ENCODE results near the gene PLD6. TPM values are rescaled to one million over a fixed set of nuclear protein-coding genes. Genes with fewer than 3 reads are reported as not detected.

Gene PLD6
- total and polyA plus RNA-seq, 10 of the 15 experiments (the other 5 are each of a cell fraction or from before 2014, with no cell fraction given): 4.7 to 21.4 (median 12.0) TPM

DNA sequence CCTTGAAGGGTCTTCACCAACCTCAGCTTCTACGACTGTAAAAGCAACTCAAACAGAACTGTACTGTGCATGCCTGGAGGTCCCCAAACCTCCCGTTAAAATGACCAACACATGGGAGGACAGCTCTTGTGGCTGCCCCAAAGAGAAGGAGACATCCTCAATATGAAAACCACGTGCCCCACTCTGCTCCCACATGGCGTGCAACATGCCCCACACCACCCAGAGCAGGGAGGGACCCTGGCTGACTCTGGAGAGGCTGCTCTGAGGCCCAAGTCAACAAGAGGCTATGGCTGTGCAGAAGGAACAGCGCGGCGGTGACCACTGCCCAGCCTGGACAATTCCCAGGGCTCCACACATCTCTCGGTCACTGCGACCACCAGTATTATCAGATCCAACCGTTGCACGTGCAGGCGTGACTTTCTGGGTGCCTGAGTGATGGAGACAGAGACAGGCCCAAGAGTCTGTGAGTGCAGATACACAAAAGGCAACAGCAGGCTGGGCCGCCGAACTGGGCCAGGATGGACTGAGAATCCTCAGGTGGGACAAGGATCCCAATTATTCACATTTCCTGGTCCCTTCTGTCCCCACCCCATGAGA, 1.4 kb downstream of the PLD6 start:
- H3K4me3 ChIP-seq: peak overlapping the region; percentile 74
- no peaks in the 10 kb centered on the region for H4K20me1 ChIP-seq (ENCODE audit: control insufficient read depth, insufficient read depth)
- H2AFZ ChIP-seq (ENCODE audit: control insufficient read depth, low read depth, low read length): no peak overlapping the region
- no peaks in the 10 kb centered on the region for H3K9me3 ChIP-seq (replicated peaks; ENCODE audit: control insufficient read depth, insufficient read depth, low read length)
- H3K36me3 ChIP-seq (ENCODE audit: control insufficient read depth in 2 of 2, insufficient read depth in 2 of 2, low read length in 1 of 2): peaks cover 2 to 7% of the 10 kb centered on the region in 2 experiments
- no peak for ATAC-seq
- POLR2A ChIA-PET: interaction anchor here (0.8 kb wide), 1 partner anchor 22 kb away, joined by 3 read pairs; no protein-coding TSS in a partner anchor
- no peak for TF ChIP-seq ZNF207 (IDR thresholded peaks at IDR 0.05; ENCODE audit: borderline replicate concordance)
- 0 out of 3 replicates have a peak, but pooled peaks have one; percentile 11 for TF ChIP-seq POU2F2 (IDR thresholded peaks at IDR 0.05; ENCODE audit: borderline replicate concordance, low read depth, low read length)
- TF ChIP-seq BHLHE40 (IDR thresholded peaks at IDR 0.05; ENCODE audit: borderline replicate concordance in 1 of 2, low read depth in 2 of 2, low read length in 1 of 2): peak; percentile 29 to 83; a peak in 2 of 4 replicates
- in situ Hi-C loops (cut with MboI): no loop called here
- no peak for DNase-seq (ENCODE audit: low read depth, low spot score)
- 29% methylated on average over 14 of the region's 14 CpGs for WGBS (ENCODE audit: insufficient coverage, insufficient replicate concordance, low lambda C conversion rate, missing lambda C conversion rate)
- peak overlapping the region; percentile 52 for H3K27ac ChIP-seq (ENCODE audit: control insufficient read depth, insufficient read depth)
- no TSS peak for BruUV-seq (replicated peaks)
- peak overlapping the region; percentile 81 for H3K9ac ChIP-seq (ENCODE audit: control insufficient read depth, insufficient read depth, low read length)
- intact Hi-C loops (cut with micrococcal nuclease; ENCODE audit: unreplicated experiment): loop anchor here (2.0 to 10.0 kb wide), 3 partner anchors 26 to 200 kb away; partner anchors contain the start of gene NT5M
- CTCF ChIA-PET: interaction anchor here (1.4 to 1.5 kb wide), 2 partner anchors 10 to 14 kb away, joined by 3 read pairs; no protein-coding TSS in a partner anchor
- H3K27me3 ChIP-seq (replicated peaks in 1 of 2; ENCODE audit: control insufficient read depth in 2 of 2, insufficient read depth in 2 of 2, low read length in 1 of 2): no peaks in the 10 kb centered on the region
- no peak for FAIRE-seq
- H3K79me2 ChIP-seq (ENCODE audit: control insufficient read depth, insufficient read depth, low read length): peaks cover 32% of the 10 kb centered on the region
- peak overlapping the region; percentile 99 for H3K4me2 ChIP-seq (ENCODE audit: control insufficient read depth, insufficient read depth)
- SMC1A ChIA-PET (ENCODE audit: uncharacterized antibody, unreplicated experiment): interaction anchor here (0.7 to 1.4 kb wide), 4 partner anchors 8 to 25 kb away, joined by 3 to 4 read pairs (median 3); no protein-coding TSS in a partner anchor
- peaks cover 9% of the 10 kb centered on the region; the same call in 1 of the 2 replicates for H3K4me1 ChIP-seq (ENCODE audit: control insufficient read depth, insufficient read depth, low read length)
- RAD21 ChIA-PET (ENCODE audit: unreplicated experiment): interaction anchor here (1.0 to 1.2 kb wide), 2 partner anchors 13 to 40 kb away, joined by 3 to 4 read pairs; no protein-coding TSS in a partner anchor

DNA sequence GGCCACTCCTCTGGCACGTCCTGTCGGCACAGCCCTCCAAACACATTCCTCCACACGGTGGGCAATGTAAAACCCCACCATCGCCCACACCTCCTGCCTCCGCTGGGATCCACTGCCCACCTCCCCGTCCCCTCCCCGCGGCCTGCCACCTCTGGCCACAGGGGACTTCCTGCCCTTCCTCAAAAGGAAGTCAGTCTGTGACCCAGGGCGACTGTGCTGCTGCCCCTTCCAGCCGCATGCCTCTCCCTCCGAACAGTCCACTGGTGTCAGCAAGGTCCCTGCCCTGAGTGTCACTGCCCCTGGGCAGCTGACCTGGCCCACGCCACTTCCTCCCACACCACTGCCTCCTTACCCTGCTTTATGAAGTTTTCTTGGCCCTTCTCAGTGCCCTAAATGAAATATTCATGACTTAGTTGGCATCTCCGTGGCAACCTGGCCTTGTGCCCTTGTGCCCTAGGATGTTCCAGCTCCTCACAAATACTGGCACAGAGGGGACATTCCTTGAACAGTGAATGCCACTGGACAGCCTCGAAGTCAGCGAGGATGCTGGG, 2.0 kb downstream of the PLD6 start:
- CTCF ChIA-PET: no interaction called here
- 45% methylated on average over 14 of the region's 15 CpGs for WGBS (ENCODE audit: insufficient coverage, insufficient replicate concordance, low lambda C conversion rate, missing lambda C conversion rate)
- Histone ChIP-seq H3K36me3 (ENCODE audit: control insufficient read depth in 2 of 2, insufficient read depth in 2 of 2, low read length in 1 of 2) (peaks cover 2 to 7% of the 10 kb centered on the region in 2 experiments), H3K4me3 (peak overlapping the region; percentile 74), H3K79me2 (ENCODE audit: control insufficient read depth, insufficient read depth, low read length) (peaks cover 32% of the 10 kb centered on the region), H3K27ac (ENCODE audit: control insufficient read depth, insufficient read depth) (no peak overlapping the region), H3K4me1 (ENCODE audit: control insufficient read depth, insufficient read depth, low read length) (peaks cover 9% of the 10 kb centered on the region; the same call in 1 of the 2 replicates), H3K27me3 (replicated peaks in 1 of 2; ENCODE audit: control insufficient read depth in 2 of 2, insufficient read depth in 2 of 2, low read length in 1 of 2) (no peaks in the 10 kb centered on the region), H3K9ac (ENCODE audit: control insufficient read depth, insufficient read depth, low read length) (peak overlapping the region; percentile 81), H3K9me3 (replicated peaks; ENCODE audit: control insufficient read depth, insufficient read depth, low read length) (no peaks in the 10 kb centered on the region), H3K4me2 (ENCODE audit: control insufficient read depth, insufficient read depth) (peak overlapping the region; percentile 99), H4K20me1 (ENCODE audit: control insufficient read depth, insufficient read depth) (no peaks in the 10 kb centered on the region), H2AFZ (ENCODE audit: control insufficient read depth, low read depth, low read length) (no peak overlapping the region)
- FAIRE-seq: no peak
- in situ Hi-C loops (cut with MboI) (no loop called here), intact Hi-C loops (cut with micrococcal nuclease; ENCODE audit: unreplicated experiment) (loop anchor here (2.0 to 10.0 kb wide), 3 partner anchors 25 to 199 kb away; partner anchors contain the start of gene NT5M)
- no peak for DNase-seq (ENCODE audit: low read depth, low spot score)
- SMC1A ChIA-PET (ENCODE audit: uncharacterized antibody, unreplicated experiment): interaction anchor here (0.8 to 1.4 kb wide), 3 partner anchors 9 to 24 kb away, joined by 3 to 4 read pairs (median 3); no protein-coding TSS in a partner anchor
- no TSS peak for BruUV-seq (replicated peaks)
- ATAC-seq: no peak
- RAD21 ChIA-PET (ENCODE audit: unreplicated experiment): interaction anchor here (0.6 kb wide), 1 partner anchor 29 kb away, joined by 3 read pairs; no protein-coding TSS in a partner anchor
- POLR2A ChIA-PET: interaction anchor here (0.5 kb wide), 1 partner anchor 387 kb away, joined by 3 read pairs; the partner anchor contains the start of gene PEMT
- TF ChIP-seq CTCF (IDR thresholded peaks at IDR 0.05 in 2 of 3, conservative IDR thresholded peaks at IDR 0.05 in 1 of 3; ENCODE audit: control insufficient read depth in 2 of 3, extremely low read depth in 1 of 3, insufficient read depth in 1 of 3, low read depth in 3 of 3, low read length in 3 of 3): no peak
- TF ChIP-seq USF1 (IDR thresholded peaks at IDR 0.05; ENCODE audit: borderline replicate concordance, extremely low read length, insufficient read depth, low read depth, low read length): no peak
- TF ChIP-seq ZNF274 (IDR thresholded peaks at IDR 0.05; ENCODE audit: insufficient read depth, insufficient read length): no peak
- TF ChIP-seq NFIC (IDR thresholded peaks at IDR 0.05; ENCODE audit: low read depth, low read length): no peak
- no peak for TF ChIP-seq ZNF384 (IDR thresholded peaks at IDR 0.05; ENCODE audit: borderline replicate concordance, low read depth, low read length)
- no peak for TF ChIP-seq NFYB (IDR thresholded peaks at IDR 0.05; ENCODE audit: insufficient read depth, low read depth, low read length)
- TF ChIP-seq IKZF1 (conservative IDR thresholded peaks at IDR 0.05): peak; percentile 32; the same call in 1 of the 2 replicates
- TF ChIP-seq POLR2A (IDR thresholded peaks at IDR 0.05; ENCODE audit: low read depth, low read length): 0 out of 2 replicates have a peak, but pooled peaks have one; percentile 22

Measured in GM12878 (cell line).